Coronary artery (tissue), 2 donors: Measurements from ENCODE around the gene WBP4.
"Not testable (repeated sequence)": the region's sequence is repeated elsewhere in the genome, so short reads cannot be mapped to it uniquely, and the experiment has no call there.

Experiments used
- DNase-seq: peaks from one replicate; pipeline ENCODE4 v3.0.0-alpha.2; 2017; ENCODE audit warnings: low spot score
- H3K27ac ChIP-seq, 2 donors: fragments of 200-600 bp; sonication (generic); one replicate each; pipeline ENCODE4 v1.5.1; 2016 to 2019
- H3K4me3 ChIP-seq: fragments of 200-600 bp; sonication (generic); 2 replicates; pipeline ENCODE4 v1.5.1; 2016; ENCODE audit warnings: mild to moderate bottlenecking, moderate library complexity
- TF ChIP-seq, protein P1 (sequence below): fragments of 200-600 bp; sonication (generic); IDR thresholded peaks from one replicate; pipeline ENCODE4 v1.5.1; 2019; ENCODE audit warnings: antibody characterized with exemption

Gene WBP4

DNA sequence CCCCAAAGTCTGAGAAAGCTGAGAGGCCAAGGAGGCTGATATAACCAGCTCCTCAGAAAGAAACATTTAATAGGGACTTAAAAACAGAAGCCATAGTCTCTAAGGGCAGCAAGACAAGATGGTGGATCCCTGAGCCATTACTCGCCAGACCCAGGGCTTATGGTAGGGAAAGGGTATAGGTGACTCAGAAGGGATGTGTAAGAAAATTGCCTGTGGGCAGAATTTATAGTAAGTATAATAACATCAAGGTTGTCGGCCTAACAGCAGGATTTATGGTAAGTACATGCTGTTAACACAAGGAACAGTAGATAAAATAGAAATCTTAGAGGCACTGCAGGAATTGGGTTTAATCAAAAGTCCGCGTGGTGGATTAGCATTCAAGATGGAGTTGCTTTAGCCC is 56.6 kb downstream of the WBP4 start:
- TF ChIP-seq, protein P1, sequence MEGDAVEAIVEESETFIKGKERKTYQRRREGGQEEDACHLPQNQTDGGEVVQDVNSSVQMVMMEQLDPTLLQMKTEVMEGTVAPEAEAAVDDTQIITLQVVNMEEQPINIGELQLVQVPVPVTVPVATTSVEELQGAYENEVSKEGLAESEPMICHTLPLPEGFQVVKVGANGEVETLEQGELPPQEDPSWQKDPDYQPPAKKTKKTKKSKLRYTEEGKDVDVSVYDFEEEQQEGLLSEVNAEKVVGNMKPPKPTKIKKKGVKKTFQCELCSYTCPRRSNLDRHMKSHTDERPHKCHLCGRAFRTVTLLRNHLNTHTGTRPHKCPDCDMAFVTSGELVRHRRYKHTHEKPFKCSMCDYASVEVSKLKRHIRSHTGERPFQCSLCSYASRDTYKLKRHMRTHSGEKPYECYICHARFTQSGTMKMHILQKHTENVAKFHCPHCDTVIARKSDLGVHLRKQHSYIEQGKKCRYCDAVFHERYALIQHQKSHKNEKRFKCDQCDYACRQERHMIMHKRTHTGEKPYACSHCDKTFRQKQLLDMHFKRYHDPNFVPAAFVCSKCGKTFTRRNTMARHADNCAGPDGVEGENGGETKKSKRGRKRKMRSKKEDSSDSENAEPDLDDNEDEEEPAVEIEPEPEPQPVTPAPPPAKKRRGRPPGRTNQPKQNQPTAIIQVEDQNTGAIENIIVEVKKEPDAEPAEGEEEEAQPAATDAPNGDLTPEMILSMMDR = no peak
- Histone ChIP-seq H3K4me3 (no peak overlapping the region), H3K27ac (no peak overlapping the region)
- DNase-seq = no peak

DNA sequence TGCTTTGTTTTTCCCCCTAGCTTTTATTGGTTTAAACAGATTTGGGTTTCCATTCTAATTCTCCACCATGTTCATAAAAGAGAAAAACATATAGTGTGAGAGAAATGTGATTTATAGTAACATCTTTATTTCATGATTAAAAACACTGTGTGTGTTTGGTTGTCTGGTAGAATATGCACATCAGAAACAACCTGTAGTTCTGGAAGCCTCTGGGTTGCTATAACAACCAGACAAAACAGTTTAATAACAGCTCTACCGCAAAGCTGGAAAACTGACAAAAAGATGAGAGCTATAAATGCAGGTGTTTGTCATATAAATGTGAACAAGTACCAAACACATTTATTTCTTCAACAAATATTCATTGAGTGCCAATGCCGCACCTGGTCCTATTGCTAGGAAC is 61.5 kb downstream of the WBP4 start:
- DNase-seq = no peak
- Histone ChIP-seq H3K4me3 (no peak overlapping the region), H3K27ac (no peak overlapping the region)
- TF ChIP-seq, protein P1 = no peak

DNA sequence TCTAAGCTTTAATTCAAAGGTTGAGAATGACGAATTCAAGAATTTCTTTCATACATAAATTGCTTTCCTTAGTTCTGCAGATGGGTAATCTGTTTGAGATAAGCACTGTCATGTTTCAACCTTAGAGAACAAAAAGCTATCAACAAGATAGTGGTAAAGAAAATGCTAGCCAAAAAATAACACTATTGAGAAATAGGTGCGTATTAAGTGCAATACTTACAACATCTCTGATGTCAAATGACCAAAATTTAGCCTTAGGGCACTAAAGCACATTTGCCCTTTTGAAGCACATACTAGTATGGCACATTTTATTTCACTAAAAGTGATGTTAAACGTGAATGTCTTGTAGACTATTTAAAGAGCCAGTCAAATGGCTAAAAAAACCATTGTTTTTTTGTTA is 66.4 kb downstream of the WBP4 start:
- DNase-seq = no peak
- TF ChIP-seq, protein P1 = no peak
- no peak overlapping the region for H3K4me3 ChIP-seq
- H3K27ac ChIP-seq = no peak overlapping the region

DNA sequence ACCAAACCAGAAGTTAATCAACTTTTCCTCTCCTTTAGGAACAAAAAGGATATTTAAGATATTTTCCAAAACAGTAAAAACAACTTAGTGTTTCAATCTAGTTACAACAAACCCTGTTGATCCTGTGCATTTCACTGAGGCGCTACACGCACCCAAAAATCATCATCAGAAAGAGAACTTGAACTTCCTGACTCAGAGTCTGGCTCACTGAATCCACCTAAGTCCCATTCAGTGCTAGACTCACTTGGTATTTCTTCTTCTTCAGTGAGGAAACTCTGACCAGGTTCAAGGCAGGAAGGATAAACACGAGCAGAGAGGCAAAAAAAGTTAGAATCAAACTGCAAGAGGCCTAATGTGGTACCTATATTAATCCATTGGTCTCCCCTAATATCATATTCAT is 69.0 kb downstream of the WBP4 start:
- peak overlapping the region; percentile 89 for H3K4me3 ChIP-seq
- H3K27ac ChIP-seq = no peak overlapping the region
- TF ChIP-seq, protein P1 = no peak
- DNase-seq = no peak

DNA sequence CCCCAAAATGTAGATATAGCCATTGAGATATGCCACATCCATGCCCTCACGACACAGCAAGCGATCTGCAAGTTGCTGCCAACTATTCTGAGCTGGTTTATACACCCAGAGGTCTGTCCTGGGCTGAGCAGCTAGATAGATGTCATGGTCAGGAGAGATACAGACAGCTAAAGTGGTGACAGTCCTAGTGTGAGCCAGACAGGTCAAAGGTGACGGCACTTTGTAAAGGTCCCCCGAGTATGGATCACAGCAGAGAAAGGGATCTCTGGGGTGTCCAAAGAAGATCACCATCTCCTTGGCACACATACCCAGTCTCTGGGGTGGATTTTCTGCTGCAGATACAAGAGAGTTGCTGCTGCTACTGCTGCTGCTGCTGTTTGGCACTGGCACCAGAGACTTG is 69.9 kb downstream of the WBP4 start:
- not testable (repeated sequence) for DNase-seq, H3K27ac ChIP-seq
- H3K4me3 ChIP-seq = peak overlapping the region; percentile 89

DNA sequence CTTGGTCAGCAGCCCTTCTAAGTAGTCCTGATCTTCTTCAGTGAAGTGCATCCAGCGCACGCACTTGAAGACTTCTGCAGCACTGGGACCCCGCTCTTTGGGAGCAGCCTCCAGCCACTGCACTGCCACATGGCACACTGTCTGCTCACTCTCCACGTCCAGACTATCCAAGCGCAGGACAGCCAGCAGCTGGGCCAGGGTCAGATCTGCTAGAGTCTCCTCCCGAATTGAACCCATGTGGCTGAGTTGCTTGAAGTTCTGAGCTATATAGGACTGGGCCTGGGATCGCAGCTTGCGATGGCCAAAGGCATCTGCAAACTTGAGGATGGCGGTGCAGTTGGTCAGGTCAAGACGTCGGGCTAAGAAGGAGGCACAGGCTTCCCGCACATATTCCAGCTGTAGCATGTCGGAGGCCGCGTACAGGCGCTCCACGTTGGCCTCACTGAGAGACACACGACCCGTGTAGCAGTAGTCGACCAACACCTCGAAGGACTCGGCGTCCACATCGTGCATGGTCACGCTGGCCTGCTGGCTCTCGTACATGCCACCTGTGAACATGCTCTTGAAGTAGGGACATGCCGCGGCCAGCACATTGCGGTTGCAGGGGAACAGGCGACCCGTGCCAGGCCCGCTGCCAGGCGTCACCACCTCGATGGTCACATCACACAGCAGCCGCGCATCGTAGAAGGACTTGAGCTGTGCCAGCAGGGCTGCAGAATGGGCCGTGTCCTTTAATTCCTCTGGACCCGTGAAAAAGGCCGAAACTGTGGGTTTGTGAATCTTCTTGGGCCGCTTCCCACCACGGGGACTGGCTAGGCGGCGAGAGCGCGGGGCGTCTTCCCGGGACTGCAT is 70.6 kb downstream of the WBP4 start:
- not testable (repeated sequence) for DNase-seq
- H3K4me3 ChIP-seq = peak overlapping the region; percentile 89
- peak overlapping the region; percentile 83 to 90 for H3K27ac ChIP-seq

DNA sequence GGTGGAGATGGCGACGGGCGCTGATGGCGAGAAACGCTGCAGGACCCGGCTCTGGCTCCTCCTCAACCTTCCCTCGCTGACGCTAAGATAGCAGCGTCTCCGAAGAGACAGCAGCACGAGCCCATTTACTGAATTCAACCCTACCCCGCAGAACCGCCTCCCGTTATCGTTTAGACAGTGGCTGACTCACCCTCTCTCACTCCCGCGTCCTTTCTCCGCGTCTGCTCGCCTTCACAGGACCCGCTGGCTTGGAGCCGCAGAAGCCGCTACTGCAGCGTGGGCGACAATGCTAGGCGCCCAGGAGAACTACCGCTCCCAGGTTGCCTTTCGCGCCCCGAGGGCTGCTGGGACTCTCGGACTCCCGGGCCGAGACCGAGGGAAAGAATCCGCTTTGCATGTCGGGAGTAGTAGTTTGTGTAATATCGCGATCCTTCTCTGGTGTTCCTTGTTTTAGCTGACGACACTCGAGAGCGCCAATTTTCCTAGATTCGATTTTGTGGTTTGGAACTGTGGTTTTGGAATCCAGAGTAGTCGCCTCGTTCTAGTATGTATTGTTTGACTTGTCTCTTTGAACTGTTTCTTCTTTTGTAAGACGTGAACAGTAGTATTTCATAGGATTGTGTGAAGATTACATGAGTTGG is 71.3 kb downstream of the WBP4 start, which contains the start of gene KBTBD6:
KBTBD6 (minus strand) TSS at position 291 of the 641 bp plus-strand sequence. CDS start 291 bp downstream, outside the sequence.
- TF ChIP-seq, protein P1 = no peak
- DNase-seq = peak; percentile 97
- H3K4me3 ChIP-seq = peak within 1 kb of the TSS; percentile 89
- peak within 1 kb of the TSS; percentile 83 to 90 for H3K27ac ChIP-seq
